Measurements from ENCODE around the gene ZNF556. TPM values are rescaled to one million over a fixed set of nuclear protein-coding genes. Genes with fewer than 3 reads are reported as not detected.

The ZNF556 gene
- total RNA-seq, 2 experiments from 2014 or later = not detected

DNA sequence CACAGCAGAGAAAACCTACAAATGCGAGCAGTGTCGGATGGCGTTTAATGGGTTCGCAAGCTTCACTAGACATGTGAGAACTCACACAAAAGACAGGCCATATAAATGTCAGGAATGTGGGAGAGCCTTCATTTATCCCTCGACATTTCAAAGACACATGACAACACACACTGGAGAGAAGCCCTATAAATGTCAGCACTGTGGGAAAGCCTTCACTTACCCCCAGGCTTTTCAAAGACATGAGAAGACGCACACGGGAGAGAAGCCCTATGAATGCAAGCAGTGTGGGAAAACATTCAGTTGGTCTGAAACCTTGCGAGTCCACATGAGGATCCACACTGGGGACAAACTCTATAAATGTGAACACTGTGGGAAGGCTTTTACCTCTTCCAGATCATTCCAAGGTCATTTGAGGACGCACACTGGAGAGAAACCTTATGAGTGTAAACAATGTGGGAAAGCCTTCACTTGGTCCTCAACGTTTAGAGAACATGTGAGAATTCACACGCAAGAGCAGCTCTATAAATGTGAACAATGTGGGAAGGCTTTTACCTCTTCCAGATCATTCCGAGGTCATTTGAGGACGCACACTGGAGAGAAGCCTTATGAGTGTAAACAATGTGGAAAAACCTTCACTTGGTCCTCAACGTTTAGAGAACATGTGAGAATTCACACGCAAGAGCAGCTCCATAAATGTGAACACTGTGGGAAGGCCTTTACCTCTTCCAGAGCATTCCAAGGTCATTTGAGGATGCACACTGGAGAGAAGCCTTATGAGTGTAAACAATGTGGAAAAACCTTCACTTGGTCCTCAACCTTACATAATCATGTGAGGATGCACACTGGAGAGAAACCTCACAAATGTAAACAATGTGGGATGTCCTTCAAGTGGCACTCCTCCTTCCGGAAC is 50.4 kb downstream of the ZNF556 start:
- H3K4me3 Mint-ChIP-seq = no peak overlapping the region
- peaks cover 48% of the 10 kb centered on the region for H3K36me3 Mint-ChIP-seq
- peaks cover 16% of the 10 kb centered on the region for H3K9me3 Mint-ChIP-seq
- H3K27ac Mint-ChIP-seq = no peak overlapping the region
- no peaks in the 10 kb centered on the region for H3K27me3 Mint-ChIP-seq
- DNase-seq = no peak
- H3K4me1 Mint-ChIP-seq = no peaks in the 10 kb centered on the region

DNA sequence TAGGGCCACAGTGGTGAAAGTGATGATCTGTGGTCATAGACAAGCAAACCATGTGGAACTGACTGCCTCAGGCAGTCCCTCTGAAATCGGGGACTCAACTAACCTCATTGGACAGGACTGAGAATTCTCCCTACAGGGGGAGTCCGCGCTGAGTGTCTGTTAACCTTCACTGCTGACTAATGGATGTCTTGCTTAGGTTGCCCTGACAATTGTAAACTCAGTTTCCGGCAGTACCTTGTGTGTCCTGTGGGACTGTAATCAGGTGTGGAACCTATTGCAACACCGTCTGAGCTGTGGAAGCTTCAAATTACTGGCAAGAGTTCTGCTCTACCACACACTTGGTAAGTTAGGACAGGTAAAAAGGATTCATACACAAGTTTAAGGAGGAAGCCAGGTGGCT is 55.9 kb downstream of the ZNF556 start:
- Mint-ChIP-seq H3K27ac (no peak overlapping the region), H3K36me3 (peaks cover 20% of the 10 kb centered on the region), H3K9me3 (peaks cover 2% of the 10 kb centered on the region), H3K27me3 (no peaks in the 10 kb centered on the region), H3K4me3 (no peak overlapping the region), H3K4me1 (no peaks in the 10 kb centered on the region)
- no peak for DNase-seq

DNA sequence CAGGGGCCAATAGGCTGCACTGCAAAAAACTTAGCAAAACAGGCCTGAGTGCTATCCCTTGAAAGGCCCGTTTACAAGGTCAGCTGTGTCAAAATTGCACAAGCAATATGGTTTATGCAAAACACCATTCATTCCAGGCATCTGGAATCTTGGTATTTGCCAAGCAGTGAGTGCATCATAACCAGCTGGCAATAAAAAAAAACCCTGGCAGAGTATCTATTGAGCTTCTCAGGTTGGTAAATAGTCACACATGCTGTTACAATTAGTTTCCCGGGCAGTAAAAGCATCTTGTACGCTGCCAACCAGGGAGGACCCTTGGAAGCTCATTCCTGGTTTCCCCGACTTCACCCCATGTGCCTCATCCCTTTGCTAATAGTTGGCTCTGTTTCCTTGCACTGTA is 56.4 kb downstream of the ZNF556 start:
- H3K36me3 Mint-ChIP-seq = peaks cover 16% of the 10 kb centered on the region
- no peak overlapping the region for H3K4me3 Mint-ChIP-seq
- no peaks in the 10 kb centered on the region for H3K4me1 Mint-ChIP-seq
- no peaks in the 10 kb centered on the region for H3K27me3 Mint-ChIP-seq
- DNase-seq = no peak
- no peaks in the 10 kb centered on the region for H3K9me3 Mint-ChIP-seq
- no peak overlapping the region for H3K27ac Mint-ChIP-seq

DNA sequence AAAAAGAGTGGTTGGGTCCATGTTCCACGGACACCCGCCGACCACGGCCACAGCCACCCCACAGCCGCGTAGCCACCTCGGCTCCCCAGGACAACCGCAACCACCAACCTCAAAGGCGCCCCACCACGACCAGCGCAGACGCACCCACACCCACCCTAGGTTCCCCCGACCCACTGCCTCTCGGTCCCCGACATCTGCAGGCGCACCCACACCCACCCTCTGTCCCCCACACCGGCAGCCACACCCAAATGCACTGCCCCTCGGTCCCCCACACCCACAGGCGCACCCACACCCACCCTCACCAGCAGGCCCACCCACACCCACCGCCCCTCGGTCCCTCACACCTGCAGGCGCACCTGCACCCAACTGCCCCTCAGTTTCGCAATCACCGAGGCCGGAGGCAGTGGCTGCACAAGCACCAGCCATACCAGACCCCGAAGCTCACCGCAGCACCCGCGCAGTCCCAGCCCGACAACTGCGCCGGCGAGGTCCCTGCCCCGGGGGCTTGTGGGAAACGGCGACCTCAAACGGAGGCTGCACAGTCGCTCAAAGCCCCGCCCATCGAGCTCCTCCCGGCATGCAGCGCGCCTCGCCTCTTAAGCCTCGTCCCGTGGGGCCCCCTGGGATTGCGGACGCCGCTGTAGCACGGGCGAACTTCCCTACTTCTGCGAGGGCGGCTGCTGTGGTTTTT is 59.4 kb downstream of the ZNF556 start:
- no peak overlapping the region for H3K27ac Mint-ChIP-seq
- no peak overlapping the region for H3K4me3 Mint-ChIP-seq
- H3K9me3 Mint-ChIP-seq = peaks cover 10% of the 10 kb centered on the region
- H3K27me3 Mint-ChIP-seq = no peaks in the 10 kb centered on the region
- no peak for DNase-seq
- H3K36me3 Mint-ChIP-seq = peaks cover 18% of the 10 kb centered on the region
- no peaks in the 10 kb centered on the region for H3K4me1 Mint-ChIP-seq

DNA sequence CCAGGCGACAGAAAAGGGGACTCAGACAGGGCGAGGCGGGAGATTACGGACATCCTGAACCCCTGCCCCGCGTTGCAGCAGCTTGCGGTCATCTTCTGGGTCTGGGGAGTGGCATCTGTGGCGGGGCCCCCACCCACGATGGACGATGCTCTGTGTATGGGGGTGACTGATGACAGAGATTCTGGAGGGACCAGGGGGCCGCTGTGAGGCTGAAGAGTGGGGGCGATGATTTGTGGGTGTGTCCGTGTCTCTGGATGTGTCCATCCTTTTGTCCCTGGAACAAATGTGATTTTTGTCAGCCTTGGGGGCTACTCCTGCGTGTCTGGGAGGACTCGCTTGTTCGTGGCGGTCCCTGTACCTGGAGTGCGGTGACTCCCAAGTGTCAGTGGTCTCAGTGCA is 59.9 kb downstream of the ZNF556 start:
- H3K9me3 Mint-ChIP-seq = peaks cover 12% of the 10 kb centered on the region
- no peak overlapping the region for H3K4me3 Mint-ChIP-seq
- no peak overlapping the region for H3K27ac Mint-ChIP-seq

More for the DNA sequence above, 59.9 kb downstream of the ZNF556 start:
- Mint-ChIP-seq H3K36me3 (peaks cover 23% of the 10 kb centered on the region), H3K27me3 (no peaks in the 10 kb centered on the region), H3K4me1 (no peaks in the 10 kb centered on the region)
- no peak for DNase-seq

Other genes starting within 250 kb of the ZNF556 start
- under 1 TPM; 0.36 to 0.45 TPM for gene GNG7, start 164.6 kb upstream of the ZNF556 start, total RNA-seq
- under 1 TPM in 1 of 2 experiments, not detected in 1; 0.16 TPM for gene DIRAS1, start 146.0 kb upstream of the ZNF556 start, total RNA-seq
- gene SLC39A3, start 127.3 kb upstream of the ZNF556 start, total RNA-seq = 10 to 100 TPM; 50.5 to 52.1 TPM
- 10 to 100 TPM; 84.8 to 87.4 TPM for gene SGTA, start 84.1 kb upstream of the ZNF556 start, total RNA-seq
- gene THOP1, start 81.8 kb upstream of the ZNF556 start, total RNA-seq = 100 to 1,000 TPM; 164 to 170 TPM
- 1 to 10 TPM; 1.2 to 1.3 TPM for gene ZNF554, start 47.5 kb upstream of the ZNF556 start, total RNA-seq
- 1 to 10 TPM; 1.5 to 1.9 TPM for gene ZNF555, start 25.9 kb upstream of the ZNF556 start, total RNA-seq
- gene ZNF57, start 33.6 kb downstream of the ZNF556 start, total RNA-seq = 1 to 10 TPM; 4.2 to 5.3 TPM
- 1 to 10 TPM; 3.4 to 3.5 TPM for gene ZNF77, start 77.6 kb downstream of the ZNF556 start, total RNA-seq
- gene TLE6, start 110.2 kb downstream of the ZNF556 start, total RNA-seq = 1 to 10 TPM; 2.4 to 3.2 TPM
- 1 to 10 TPM; 1.4 to 2.3 TPM for gene TLE2, start 161.9 kb downstream of the ZNF556 start, total RNA-seq
- 100 to 1,000 TPM; 221 to 222 TPM for gene TLE5, start 195.2 kb downstream of the ZNF556 start, total RNA-seq
- 1 to 10 TPM; 4.5 to 4.6 TPM for gene GNA11, start 227.0 kb downstream of the ZNF556 start, total RNA-seq

All from activated naive CD8-positive, alpha-beta T cell treated with anti-CD3 and anti-CD28 coated beads for 36 hours (primary cell).